NB4 (cell line): ENCODE data around the gene ERGIC1.

Experiments
- TF ChIP-seq, protein P1 (sequence below): IDR thresholded peaks from one replicate; pipeline ENCODE4 v1.5.1; 2012; ENCODE audit warnings: low read depth, low read length
- TF ChIP-seq, protein P2 (sequence below): IDR thresholded peaks from 2 replicates; pipeline ENCODE4 v1.6.1; 2011; ENCODE audit warnings: low read depth, low read length

DNA sequence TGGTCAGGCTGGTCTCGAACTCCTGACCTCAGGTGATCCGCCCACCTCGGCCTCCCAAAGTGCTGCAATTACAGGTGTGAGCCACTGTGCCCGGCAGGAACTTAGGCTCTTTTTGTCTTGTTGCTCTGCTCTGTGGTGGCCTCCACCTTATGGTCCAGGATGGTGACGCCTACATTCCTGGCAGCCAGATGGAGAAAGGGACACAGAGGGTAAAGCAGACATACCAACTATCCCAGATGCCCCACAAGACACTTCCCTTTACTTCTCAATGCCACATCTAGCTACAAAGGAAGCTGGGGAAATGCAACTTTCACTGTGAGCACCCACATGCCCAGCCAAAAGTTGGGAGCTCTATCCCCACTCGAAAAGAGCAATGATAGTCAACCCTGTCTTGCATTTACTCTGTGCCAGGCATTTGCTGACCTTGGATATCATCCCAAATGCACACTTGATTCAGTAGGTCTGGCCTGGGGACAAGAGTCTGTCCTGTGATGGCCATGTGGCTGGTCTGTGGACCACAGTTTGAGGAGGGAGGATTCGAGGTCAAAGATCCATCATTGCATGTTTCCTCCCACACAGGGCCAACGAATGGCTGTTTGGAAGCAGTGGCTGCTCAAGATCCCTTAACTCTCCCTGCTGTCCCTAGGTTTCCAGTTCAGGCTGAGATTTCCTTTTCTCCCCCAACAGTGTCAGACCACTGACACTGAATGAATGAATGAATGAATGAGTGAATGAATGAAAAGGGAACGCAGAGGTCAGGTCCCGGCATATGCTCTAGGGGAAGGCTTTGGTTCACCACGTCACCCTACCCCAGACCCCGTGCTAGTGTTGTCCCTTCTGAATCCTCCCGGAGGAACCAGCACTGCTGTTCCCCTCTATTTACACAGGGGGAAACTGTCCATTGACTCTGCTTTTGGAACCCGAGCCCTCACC lies 1.4 kb upstream of the ERGIC1 start:
- TF ChIP-seq, protein P1, sequence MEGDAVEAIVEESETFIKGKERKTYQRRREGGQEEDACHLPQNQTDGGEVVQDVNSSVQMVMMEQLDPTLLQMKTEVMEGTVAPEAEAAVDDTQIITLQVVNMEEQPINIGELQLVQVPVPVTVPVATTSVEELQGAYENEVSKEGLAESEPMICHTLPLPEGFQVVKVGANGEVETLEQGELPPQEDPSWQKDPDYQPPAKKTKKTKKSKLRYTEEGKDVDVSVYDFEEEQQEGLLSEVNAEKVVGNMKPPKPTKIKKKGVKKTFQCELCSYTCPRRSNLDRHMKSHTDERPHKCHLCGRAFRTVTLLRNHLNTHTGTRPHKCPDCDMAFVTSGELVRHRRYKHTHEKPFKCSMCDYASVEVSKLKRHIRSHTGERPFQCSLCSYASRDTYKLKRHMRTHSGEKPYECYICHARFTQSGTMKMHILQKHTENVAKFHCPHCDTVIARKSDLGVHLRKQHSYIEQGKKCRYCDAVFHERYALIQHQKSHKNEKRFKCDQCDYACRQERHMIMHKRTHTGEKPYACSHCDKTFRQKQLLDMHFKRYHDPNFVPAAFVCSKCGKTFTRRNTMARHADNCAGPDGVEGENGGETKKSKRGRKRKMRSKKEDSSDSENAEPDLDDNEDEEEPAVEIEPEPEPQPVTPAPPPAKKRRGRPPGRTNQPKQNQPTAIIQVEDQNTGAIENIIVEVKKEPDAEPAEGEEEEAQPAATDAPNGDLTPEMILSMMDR, result no peak
- TF ChIP-seq, protein P2, sequence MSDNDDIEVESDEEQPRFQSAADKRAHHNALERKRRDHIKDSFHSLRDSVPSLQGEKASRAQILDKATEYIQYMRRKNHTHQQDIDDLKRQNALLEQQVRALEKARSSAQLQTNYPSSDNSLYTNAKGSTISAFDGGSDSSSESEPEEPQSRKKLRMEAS, result no peak
